Activated naive CD4-positive, alpha-beta T cell treated with anti-CD3 and anti-CD28 coated beads for 36 hours (primary cell): ENCODE data around the gene CSPG5. TPM values are rescaled to one million over a fixed set of nuclear protein-coding genes. Genes with fewer than 3 reads are reported as not detected.

Source experiments
- CTCF ChIA-PET: fragments of 350-600 bp; sonication (Branson Sonifier 250); formaldehyde crosslinking; loops from one replicate; lab custom pipeline; 2021; ENCODE audit warnings: antibody characterized with exemption; lab: Charles Lee
- DNase-seq: peaks from one replicate; pipeline ENCODE4 v3.0.0-alpha.2; 2020
- H3K27ac Mint-ChIP-seq: one replicate; pipeline ENCODE4 v1.8.0; 2021; ENCODE audit warnings: mild to moderate bottlenecking, mixed read lengths
- H3K27me3 Mint-ChIP-seq: one replicate; pipeline ENCODE4 v1.8.0; 2021; ENCODE audit warnings: low read depth, mixed read lengths
- H3K36me3 Mint-ChIP-seq: one replicate; pipeline ENCODE4 v1.8.0; 2021; ENCODE audit warnings: low read depth, mixed read lengths
- H3K4me1 Mint-ChIP-seq: one replicate; pipeline ENCODE4 v1.8.0; 2021; ENCODE audit warnings: low read depth, mixed read lengths
- H3K4me3 Mint-ChIP-seq: one replicate; pipeline ENCODE4 v1.8.0; 2021; ENCODE audit warnings: mild to moderate bottlenecking, moderate library complexity, mixed read lengths
- H3K9me3 Mint-ChIP-seq: one replicate; pipeline ENCODE4 v1.8.0; 2021; ENCODE audit warnings: mixed read lengths
- intact Hi-C: fragments of 100-400 bp; cut with micrococcal nuclease; formaldehyde crosslinking; loops from one replicate; pipeline ENCODE4 v1.15.1; 2023
- total RNA-seq, 2 experiments: library from RNA; stranded (reverse); gene quantifications; one replicate each; pipeline ENCODE4 v1.2.3, GENCODE V29; 2021

CSPG5 gene
- total RNA-seq, 2 experiments from 2014 or later: 0.17 to 0.19 TPM

GRCh38 chr3:47565734-47566550 lies 12.7 kb downstream of the CSPG5 start:
- CTCF ChIA-PET: interaction anchor here (1.2 kb wide), 1 partner anchor 9 kb away, joined by 3 read pairs; no protein-coding TSS in a partner anchor
- Mint-ChIP-seq H3K27ac (no peak overlapping the region), H3K27me3 (no peaks in the 10 kb centered on the region), H3K4me3 (no peak overlapping the region), H3K36me3 (no peaks in the 10 kb centered on the region), H3K4me1 (no peaks in the 10 kb centered on the region), H3K9me3 (no peaks in the 10 kb centered on the region)
- intact Hi-C loops: no loop called here
- DNase-seq: no peak

GRCh38 chr3:47556351-47556750 lies 22.3 kb downstream of the CSPG5 start:
- Mint-ChIP-seq H3K27me3 (peaks cover 4% of the 10 kb centered on the region), H3K4me3 (no peak overlapping the region), H3K9me3 (no peaks in the 10 kb centered on the region), H3K36me3 (no peaks in the 10 kb centered on the region), H3K27ac (no peak overlapping the region), H3K4me1 (no peaks in the 10 kb centered on the region)
- no peak for DNase-seq
- intact Hi-C loops: no loop called here
- CTCF ChIA-PET: interaction anchor here (0.9 to 1.1 kb wide), 2 partner anchors 8 to 34 kb away, joined by 3 to 4 read pairs; no protein-coding TSS in a partner anchor

- CTCF ChIA-PET: no interaction called here
- no peaks in the 10 kb centered on the region for H3K4me1 Mint-ChIP-seq
- intact Hi-C loops: no loop called here
- H3K9me3 Mint-ChIP-seq: no peaks in the 10 kb centered on the region
- no peak for DNase-seq
- H3K27ac Mint-ChIP-seq: no peak overlapping the region
- H3K36me3 Mint-ChIP-seq: no peaks in the 10 kb centered on the region
- peaks cover 4% of the 10 kb centered on the region for H3K27me3 Mint-ChIP-seq
- no peak overlapping the region for H3K4me3 Mint-ChIP-seq
Measured at GRCh38 chr3:47554335-47554734, 24.3 kb downstream of the CSPG5 start.

GRCh38 chr3:47553407-47553806 lies 25.3 kb downstream of the CSPG5 start:
- H3K27ac Mint-ChIP-seq: no peak overlapping the region
- CTCF ChIA-PET: no interaction called here

GRCh38 chr3:47542471-47543173 lies 36.0 kb downstream of the CSPG5 start:
- Mint-ChIP-seq H3K36me3 (no peaks in the 10 kb centered on the region), H3K27ac (no peak overlapping the region), H3K9me3 (no peaks in the 10 kb centered on the region), H3K4me1 (no peaks in the 10 kb centered on the region), H3K27me3 (peaks cover 5% of the 10 kb centered on the region), H3K4me3 (no peak overlapping the region)
- no peak for DNase-seq
- CTCF ChIA-PET: no interaction called here
- intact Hi-C loops: no loop called here

More at GRCh38 chr3:47553407-47553806, 25.3 kb downstream of the CSPG5 start:
- intact Hi-C loops: no loop called here
- Mint-ChIP-seq H3K9me3 (no peaks in the 10 kb centered on the region), H3K36me3 (no peaks in the 10 kb centered on the region), H3K27me3 (peaks cover 4% of the 10 kb centered on the region), H3K4me3 (no peak overlapping the region), H3K4me1 (no peaks in the 10 kb centered on the region)
- no peak for DNase-seq

GRCh38 chr3:47541583-47542108 lies 37.0 kb downstream of the CSPG5 start:
- no peak for DNase-seq

GRCh38 chr3:47540281-47540680 lies 38.4 kb downstream of the CSPG5 start:
- CTCF ChIA-PET: interaction anchor here (0.7 kb wide), 1 partner anchor 72 kb away, joined by 3 read pairs; no protein-coding TSS in a partner anchor
- no peaks in the 10 kb centered on the region for H3K36me3 Mint-ChIP-seq
- no peak for DNase-seq
- no peaks in the 10 kb centered on the region for H3K9me3 Mint-ChIP-seq
- H3K4me3 Mint-ChIP-seq: no peak overlapping the region
- H3K4me1 Mint-ChIP-seq: no peaks in the 10 kb centered on the region
- intact Hi-C loops: no loop called here
- no peak overlapping the region for H3K27ac Mint-ChIP-seq
- peaks cover 5% of the 10 kb centered on the region for H3K27me3 Mint-ChIP-seq

More at GRCh38 chr3:47541583-47542108, 37.0 kb downstream of the CSPG5 start:
- intact Hi-C loops: no loop called here
- Mint-ChIP-seq H3K9me3 (no peaks in the 10 kb centered on the region), H3K4me3 (no peak overlapping the region), H3K27ac (no peak overlapping the region), H3K36me3 (no peaks in the 10 kb centered on the region), H3K4me1 (no peaks in the 10 kb centered on the region), H3K27me3 (peaks cover 5% of the 10 kb centered on the region)
- CTCF ChIA-PET: no interaction called here

GRCh38 chr3:47536967-47537366 lies 41.7 kb downstream of the CSPG5 start:
- CTCF ChIA-PET: interaction anchor here (0.6 kb wide), 1 partner anchor 81 kb away, joined by 4 read pairs; no protein-coding TSS in a partner anchor
- no peak overlapping the region for H3K27ac Mint-ChIP-seq
- H3K4me3 Mint-ChIP-seq: no peak overlapping the region
- DNase-seq: no peak
- H3K27me3 Mint-ChIP-seq: peaks cover 5% of the 10 kb centered on the region
- H3K4me1 Mint-ChIP-seq: no peaks in the 10 kb centered on the region
- no peaks in the 10 kb centered on the region for H3K9me3 Mint-ChIP-seq
- H3K36me3 Mint-ChIP-seq: no peaks in the 10 kb centered on the region
- intact Hi-C loops: no loop called here

GRCh38 chr3:47536221-47536891 lies 42.3 kb downstream of the CSPG5 start:
- H3K4me3 Mint-ChIP-seq: no peak overlapping the region
- H3K4me1 Mint-ChIP-seq: no peaks in the 10 kb centered on the region
- no peak for DNase-seq
- H3K36me3 Mint-ChIP-seq: no peaks in the 10 kb centered on the region
- H3K9me3 Mint-ChIP-seq: no peaks in the 10 kb centered on the region
- intact Hi-C loops: no loop called here
- H3K27me3 Mint-ChIP-seq: peaks cover 5% of the 10 kb centered on the region
- CTCF ChIA-PET: interaction anchor here (0.6 kb wide), 1 partner anchor 82 kb away, joined by 4 read pairs; no protein-coding TSS in a partner anchor
- H3K27ac Mint-ChIP-seq: no peak overlapping the region

GRCh38 chr3:47533996-47534454 lies 44.6 kb downstream of the CSPG5 start:
- CTCF ChIA-PET: interaction anchor here (0.6 to 2.5 kb wide), 4 partner anchors 11 to 240 kb away, joined by 3 to 14 read pairs (median 6); no protein-coding TSS in a partner anchor
- H3K27ac Mint-ChIP-seq: no peak overlapping the region
- no peaks in the 10 kb centered on the region for H3K9me3 Mint-ChIP-seq
- H3K27me3 Mint-ChIP-seq: peaks cover 5% of the 10 kb centered on the region
- no peaks in the 10 kb centered on the region for H3K4me1 Mint-ChIP-seq
- no peak overlapping the region for H3K4me3 Mint-ChIP-seq
- DNase-seq: no peak
- H3K36me3 Mint-ChIP-seq: no peaks in the 10 kb centered on the region
- intact Hi-C loops: no loop called here

- CTCF ChIA-PET: interaction anchor here (0.6 to 2.5 kb wide), 5 partner anchors 11 to 901 kb away, joined by 4 to 14 read pairs (median 5); no protein-coding TSS in a partner anchor
- H3K27me3 Mint-ChIP-seq: no peaks in the 10 kb centered on the region
- H3K4me3 Mint-ChIP-seq: no peak overlapping the region
- intact Hi-C loops: no loop called here
- no peak for DNase-seq
- H3K27ac Mint-ChIP-seq: no peak overlapping the region
- H3K9me3 Mint-ChIP-seq: no peaks in the 10 kb centered on the region
- no peaks in the 10 kb centered on the region for H3K36me3 Mint-ChIP-seq
- H3K4me1 Mint-ChIP-seq: no peaks in the 10 kb centered on the region
Measured at GRCh38 chr3:47533481-47533880, 45.2 kb downstream of the CSPG5 start.
